Left lobe of liver (tissue), 2 donors: Measurements from ENCODE around the gene TMEM250. TPM values are rescaled to one million over a fixed set of nuclear protein-coding genes. Genes with fewer than 3 reads are reported as not detected.

ENCODE experiments used
- ATAC-seq: fragments of 200-7000 bp; cut with Tn5 transposase; one replicate; pipeline ENCODE4 v1.9.1; 2020; ENCODE audit warnings: mild to moderate bottlenecking, moderate library complexity
- DNase-seq: peaks from one replicate; pipeline ENCODE4 v3.0.0-alpha.2; 2020; ENCODE audit warnings: low spot score
- total RNA-seq: library from RNA; stranded (reverse); gene quantifications from one replicate; pipeline ENCODE4 v1.2.1, GENCODE V29; 2021
- donor health status: DM: no; HTN: no; CAD: no; lungs with moderate emphysema.
- donor health status: DM: no; HTN: yes; CAD: no.

The TMEM250 gene
- total RNA-seq, 1 donor from 2014 or later, result 18.2 TPM

GRCh38 chr9:136085815-136086212, 32.9 kb downstream of the TMEM250 start:
- peak; percentile 90 for DNase-seq

GRCh38 chr9:136084063-136084944, 34.4 kb downstream of the TMEM250 start:
- DNase-seq (no peak), ATAC-seq (no peak)

More at GRCh38 chr9:136085815-136086212, 32.9 kb downstream of the TMEM250 start:
- ATAC-seq, result peak; percentile 95

- no peak for DNase-seq
Observed at GRCh38 chr9:136083558-136084062, 35.1 kb downstream of the TMEM250 start.

GRCh38 chr9:136082496-136083361, 35.9 kb downstream of the TMEM250 start:
- DNase-seq (no peak), ATAC-seq (no peak)

More at GRCh38 chr9:136083558-136084062, 35.1 kb downstream of the TMEM250 start:
- ATAC-seq, result no peak

- DNase-seq (no peak), ATAC-seq (no peak)
Observed at GRCh38 chr9:136081826-136082495, 36.7 kb downstream of the TMEM250 start.

- no peak for DNase-seq
- ATAC-seq, result no peak
Observed at GRCh38 chr9:136081113-136081825, 37.4 kb downstream of the TMEM250 start.

- ATAC-seq (no peak), DNase-seq (no peak)
Observed at GRCh38 chr9:136080716-136081112, 38.0 kb downstream of the TMEM250 start.

GRCh38 chr9:136079916-136080246, 38.8 kb downstream of the TMEM250 start:
- DNase-seq (no peak), ATAC-seq (peak; percentile 20)

GRCh38 chr9:136079211-136079915, 39.3 kb downstream of the TMEM250 start:
- ATAC-seq, result no peak
- no peak for DNase-seq

- DNase-seq, result no peak
- no peak for ATAC-seq
Observed at GRCh38 chr9:136078498-136079011, 40.1 kb downstream of the TMEM250 start.

- DNase-seq, result no peak
- ATAC-seq, result no peak
Observed at GRCh38 chr9:136078024-136078423, 40.7 kb downstream of the TMEM250 start.

- DNase-seq (no peak), ATAC-seq (no peak)
Observed at GRCh38 chr9:136077491-136077890, 41.2 kb downstream of the TMEM250 start.

GRCh38 chr9:136075881-136076678, 42.6 kb downstream of the TMEM250 start:
- DNase-seq (no peak), ATAC-seq (no peak)

GRCh38 chr9:136075134-136075841, 43.4 kb downstream of the TMEM250 start:
- DNase-seq, result no peak
- ATAC-seq, result no peak

GRCh38 chr9:136074706-136075105, 44.0 kb downstream of the TMEM250 start:
- no peak for ATAC-seq
- DNase-seq, result no peak
